A549 (cell line): ENCODE results near the gene SEC24D.

Experiments
- EHF ChIP-seq: fragments of 250-450 bp; sonication (Bioruptor Pico); IDR thresholded peaks from 2 replicates; pipeline ENCODE4 v1.5.0; 2020; ENCODE audit warnings: mild to moderate bottlenecking
- FOSL2 ChIP-seq, 2 experiments: fragments of 450-650 bp in 1 of 2; fragments of >200 bp in 1 of 2; sonication (Bioruptor Twin) in 1 of 2; formaldehyde crosslinking; IDR thresholded peaks; 2 replicates each; pipeline versions ENCODE4 v1.5.0 to v1.6.1; 2016 to 2020; ENCODE audit warnings: mild to moderate bottlenecking in 1 of 2, moderate library complexity in 1 of 2
- POLR2A ChIP-seq: IDR thresholded peaks from 2 replicates; pipeline ENCODE4 v1.6.1; 2012; ENCODE audit warnings: mild to moderate bottlenecking, low read length
- TF ChIP-seq, protein P1 (sequence below): fragments of >200 bp; sonication (Bioruptor Twin); formaldehyde crosslinking; IDR thresholded peaks from 3 replicates; pipeline ENCODE4 v1.5.1; 2016

GRCh38 chr4:118845552-118846050 lies 9.7 kb upstream of the SEC24D start:
- TF ChIP-seq, protein P1, sequence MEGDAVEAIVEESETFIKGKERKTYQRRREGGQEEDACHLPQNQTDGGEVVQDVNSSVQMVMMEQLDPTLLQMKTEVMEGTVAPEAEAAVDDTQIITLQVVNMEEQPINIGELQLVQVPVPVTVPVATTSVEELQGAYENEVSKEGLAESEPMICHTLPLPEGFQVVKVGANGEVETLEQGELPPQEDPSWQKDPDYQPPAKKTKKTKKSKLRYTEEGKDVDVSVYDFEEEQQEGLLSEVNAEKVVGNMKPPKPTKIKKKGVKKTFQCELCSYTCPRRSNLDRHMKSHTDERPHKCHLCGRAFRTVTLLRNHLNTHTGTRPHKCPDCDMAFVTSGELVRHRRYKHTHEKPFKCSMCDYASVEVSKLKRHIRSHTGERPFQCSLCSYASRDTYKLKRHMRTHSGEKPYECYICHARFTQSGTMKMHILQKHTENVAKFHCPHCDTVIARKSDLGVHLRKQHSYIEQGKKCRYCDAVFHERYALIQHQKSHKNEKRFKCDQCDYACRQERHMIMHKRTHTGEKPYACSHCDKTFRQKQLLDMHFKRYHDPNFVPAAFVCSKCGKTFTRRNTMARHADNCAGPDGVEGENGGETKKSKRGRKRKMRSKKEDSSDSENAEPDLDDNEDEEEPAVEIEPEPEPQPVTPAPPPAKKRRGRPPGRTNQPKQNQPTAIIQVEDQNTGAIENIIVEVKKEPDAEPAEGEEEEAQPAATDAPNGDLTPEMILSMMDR: no peak
- TF ChIP-seq EHF: no peak
- no peak for TF ChIP-seq FOSL2 (IDR thresholded peaks at IDR 0.05)
- TF ChIP-seq FOSL2 (CRISPR knock-in tag; IDR thresholded peaks at IDR 0.05): no peak
- no peak for TF ChIP-seq POLR2A
